Measurements from ENCODE around the gene FADS1. TPM values are rescaled to one million over a fixed set of nuclear protein-coding genes. Genes with fewer than 3 reads are reported as not detected.

The FADS1 gene
- total RNA-seq, 1 experiment from 2014 or later = 105 TPM

DNA sequence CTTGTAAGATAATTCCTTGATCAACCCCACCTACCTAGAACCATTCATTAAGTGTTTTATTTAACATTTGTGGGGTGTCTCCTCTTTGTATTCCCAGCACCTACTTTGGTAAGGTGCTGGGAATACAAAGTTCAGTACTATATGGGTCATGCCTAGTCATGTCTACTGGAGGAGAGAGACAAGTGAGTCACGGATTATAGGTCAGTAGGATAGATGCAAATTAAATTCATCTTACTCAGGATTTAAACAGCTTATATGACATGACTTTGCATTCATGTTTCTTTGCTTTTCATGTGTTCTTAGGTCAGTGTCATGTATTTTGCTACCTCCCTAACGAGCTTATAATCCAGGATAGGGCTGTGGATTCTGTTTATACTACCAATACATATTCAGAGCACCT is 3.4 kb upstream of the FADS1 start (continued):
- TF ChIP-seq ZNF512 (CRISPR knock-in tag; IDR thresholded peaks at IDR 0.05; ENCODE audit: borderline replicate concordance) (no peak), GABPB1 (CRISPR knock-in tag; IDR thresholded peaks at IDR 0.05) (no peak)

DNA sequence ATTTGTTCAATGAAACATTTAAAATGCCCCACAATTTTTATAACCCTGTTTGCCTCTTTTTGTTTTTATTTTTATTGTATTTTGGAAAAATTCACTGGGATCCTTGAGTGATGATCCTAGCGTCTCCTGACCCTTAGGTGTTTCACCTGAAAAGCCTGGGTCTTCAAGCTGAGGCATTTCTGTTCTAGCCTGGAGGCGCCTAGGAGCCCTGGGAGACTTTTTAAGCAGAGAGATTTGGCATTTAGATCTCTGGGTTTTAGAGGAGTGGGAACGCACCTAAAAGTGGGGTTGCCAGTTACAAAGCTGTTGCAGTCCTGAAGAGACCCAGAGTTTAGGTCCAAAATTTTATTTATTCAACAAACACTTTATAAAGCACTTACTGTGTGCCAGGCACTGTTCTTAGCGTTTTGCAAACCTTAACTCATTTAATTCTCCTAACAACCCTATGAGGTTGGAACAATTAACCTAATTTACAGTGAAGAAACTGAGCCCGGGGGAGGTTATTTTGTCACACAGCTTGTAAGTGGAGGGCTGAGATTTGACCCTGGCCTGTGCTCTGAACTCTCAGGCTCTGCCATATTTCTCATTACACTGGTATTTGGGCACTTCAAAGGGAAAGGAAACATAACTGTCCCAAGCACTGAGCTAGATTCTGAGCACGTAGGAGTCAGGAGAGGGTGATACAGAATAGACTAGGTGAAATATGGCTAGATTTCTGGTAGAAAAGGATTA is 834 bp upstream of the FADS1 start:
- DNase-seq (ENCODE audit: low spot score) = no peak
- TF ChIP-seq NFATC4 (CRISPR knock-in tag; IDR thresholded peaks at IDR 0.05) (no peak), ZNF671 (CRISPR knock-in tag; IDR thresholded peaks at IDR 0.05) (no peak), E2F1 (CRISPR knock-in tag; IDR thresholded peaks at IDR 0.05) (no peak), FOXP1 (CRISPR knock-in tag; IDR thresholded peaks at IDR 0.05; ENCODE audit: borderline replicate concordance) (no peak), CBFB (CRISPR knock-in tag; IDR thresholded peaks at IDR 0.05; ENCODE audit: low read depth) (no peak)
- H3K27me3 Mint-ChIP-seq (ENCODE audit: low read depth) = no peaks in the 10 kb centered on the region; the same call in 1 of the 2 replicates
- peaks cover 4% of the 10 kb centered on the region; the same call in 1 of the 2 replicates for H3K9me3 Mint-ChIP-seq
- H3K4me1 Mint-ChIP-seq = peaks cover 23% of the 10 kb centered on the region
- H3K36me3 Mint-ChIP-seq = peaks cover 19% of the 10 kb centered on the region
- ATAC-seq = no peak
- H3K4me3 Mint-ChIP-seq = peak overlapping the region; percentile 94
- POLR2A ChIA-PET = interaction anchor here (0.8 to 3.2 kb wide), 6 partner anchors 12 to 300 kb away, joined by 3 to 66 read pairs (median 4); partner anchors contain the start of gene FADS2
- peak overlapping the region; percentile 84 for H3K27ac Mint-ChIP-seq
- CTCF ChIA-PET = interaction anchor here (0.6 to 5.8 kb wide), 9 partner anchors 12 to 291 kb away, joined by 3 to 64 read pairs (median 10); no protein-coding TSS in a partner anchor

DNA sequence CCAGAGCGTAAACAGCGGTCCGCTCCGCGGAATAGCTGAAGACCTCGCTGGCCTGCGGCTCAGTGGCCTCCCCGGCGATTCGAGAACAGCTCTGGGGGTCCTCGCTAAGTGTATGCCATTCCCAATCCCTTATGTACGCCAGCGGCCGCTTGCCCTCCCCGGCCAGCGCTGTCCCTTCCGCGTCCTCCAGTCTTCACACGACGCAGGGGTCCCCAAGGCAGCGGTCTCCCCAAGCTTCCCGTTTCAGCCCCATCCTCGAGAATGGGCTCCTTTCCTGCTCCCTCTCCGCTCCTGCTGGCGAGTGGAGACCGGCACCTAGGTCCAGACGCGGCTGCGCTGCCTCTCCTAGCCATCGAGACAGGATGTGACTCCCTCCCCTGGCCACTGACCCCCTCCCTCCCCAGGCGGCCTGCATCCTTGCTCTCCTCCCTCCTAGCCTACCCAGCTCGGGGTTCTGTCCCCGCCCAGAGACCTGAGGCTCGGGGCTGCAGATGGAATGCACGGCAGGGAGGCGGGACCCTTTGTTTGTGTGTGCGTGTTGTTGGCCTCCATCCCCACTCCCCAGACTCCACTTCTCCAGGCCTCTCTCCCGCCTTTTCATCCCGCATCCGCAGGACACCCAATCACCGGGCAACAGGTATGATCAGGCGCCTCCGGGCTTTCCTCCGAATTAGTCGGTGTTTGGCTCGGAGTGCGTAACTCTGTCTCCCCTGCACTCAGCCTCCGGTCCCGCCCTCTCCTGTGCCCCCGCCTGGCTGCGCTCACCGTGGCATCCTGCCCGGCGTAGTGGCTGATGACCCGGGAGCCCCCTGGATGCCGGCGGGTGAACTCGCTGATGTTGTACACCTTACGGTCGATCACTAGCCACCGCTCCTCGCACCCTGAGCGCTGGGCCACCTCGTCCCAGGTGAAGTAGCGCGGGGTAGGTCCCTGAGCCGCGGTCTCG is 740 bp downstream of the FADS1 start:
- CTCF ChIA-PET = interaction anchor here (0.5 to 5.8 kb wide), 23 partner anchors 12 to 560 kb away, joined by 3 to 64 read pairs (median 8); partner anchors contain the start of genes FADS2, FEN1 and TMEM258
- ATAC-seq = peak; percentile 35
- peaks cover 23% of the 10 kb centered on the region for H3K4me1 Mint-ChIP-seq
- H3K4me3 Mint-ChIP-seq = peak overlapping the region; percentile 94
- H3K27me3 Mint-ChIP-seq (ENCODE audit: low read depth) = no peaks in the 10 kb centered on the region; the same call in 1 of the 2 replicates
- DNase-seq (ENCODE audit: low spot score) = peak; percentile 78
- H3K36me3 Mint-ChIP-seq = peaks cover 35% of the 10 kb centered on the region
- POLR2A ChIA-PET = interaction anchor here (0.8 to 3.2 kb wide), 16 partner anchors 10 to 292 kb away, joined by 3 to 66 read pairs (median 4); partner anchors contain the start of genes FADS2, FEN1 and TMEM258
- H3K27ac Mint-ChIP-seq = peak overlapping the region; percentile 99
- H3K9me3 Mint-ChIP-seq = peaks cover 4% of the 10 kb centered on the region; the same call in 1 of the 2 replicates
- no peak for TF ChIP-seq OVOL2 (CRISPR knock-in tag; IDR thresholded peaks at IDR 0.05; ENCODE audit: borderline replicate concordance)
- no peak for TF ChIP-seq CREM (CRISPR knock-in tag; IDR thresholded peaks at IDR 0.05)
- TF ChIP-seq TP53 (CRISPR knock-in tag; IDR thresholded peaks at IDR 0.05) = no peak
- TF ChIP-seq E2F1 (CRISPR knock-in tag; IDR thresholded peaks at IDR 0.05) = peak; percentile 60; the same call in 1 of the 2 replicates
- TF ChIP-seq TEAD1 (CRISPR knock-in tag; IDR thresholded peaks at IDR 0.05) = peak; percentile 28
- no peak for TF ChIP-seq RELA (CRISPR knock-in tag; IDR thresholded peaks at IDR 0.05; ENCODE audit: borderline replicate concordance)
- no peak for TF ChIP-seq NR1H2 (CRISPR knock-in tag; IDR thresholded peaks at IDR 0.05)
- no peak for TF ChIP-seq ZNF671 (CRISPR knock-in tag; IDR thresholded peaks at IDR 0.05)
- 0 out of 2 replicates have a peak, but pooled peaks have one; percentile 9 for TF ChIP-seq NFE2L1 (CRISPR knock-in tag; IDR thresholded peaks at IDR 0.05)
- TF ChIP-seq ZBTB21 (CRISPR knock-in tag; IDR thresholded peaks at IDR 0.05; ENCODE audit: borderline replicate concordance) = no peak
- TF ChIP-seq ZNF416 (CRISPR knock-in tag; IDR thresholded peaks at IDR 0.05) = peak; percentile 32; the same call in 1 of the 2 replicates
- TF ChIP-seq SP1 (CRISPR knock-in tag; conservative IDR thresholded peaks at IDR 0.05) = no peak
- peak; percentile 89; the same call in 1 of the 2 replicates for TF ChIP-seq KAT7 (CRISPR knock-in tag; IDR thresholded peaks at IDR 0.05; ENCODE audit: borderline replicate concordance)
- TF ChIP-seq FOXK1 (CRISPR knock-in tag; IDR thresholded peaks at IDR 0.05) = no peak
- TF ChIP-seq, protein P1, sequence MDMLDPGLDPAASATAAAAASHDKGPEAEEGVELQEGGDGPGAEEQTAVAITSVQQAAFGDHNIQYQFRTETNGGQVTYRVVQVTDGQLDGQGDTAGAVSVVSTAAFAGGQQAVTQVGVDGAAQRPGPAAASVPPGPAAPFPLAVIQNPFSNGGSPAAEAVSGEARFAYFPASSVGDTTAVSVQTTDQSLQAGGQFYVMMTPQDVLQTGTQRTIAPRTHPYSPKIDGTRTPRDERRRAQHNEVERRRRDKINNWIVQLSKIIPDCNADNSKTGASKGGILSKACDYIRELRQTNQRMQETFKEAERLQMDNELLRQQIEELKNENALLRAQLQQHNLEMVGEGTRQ (CRISPR knock-in tag; IDR thresholded peaks at IDR 0.05) = peak; percentile 20; the same call in 1 of the 2 replicates
- no peak; the same call in 1 of the 2 replicates for TF ChIP-seq E2F4 (CRISPR knock-in tag; IDR thresholded peaks at IDR 0.05; ENCODE audit: borderline replicate concordance, low read depth)
- no peak for TF ChIP-seq PRRX2 (CRISPR knock-in tag; IDR thresholded peaks at IDR 0.05)
- TF ChIP-seq ZNF263 (CRISPR knock-in tag; IDR thresholded peaks at IDR 0.05; ENCODE audit: low read depth) = no peak
